ENCODE results near the gene EIF3B. TPM values are rescaled to one million over a fixed set of nuclear protein-coding genes. Genes with fewer than 3 reads are reported as not detected.

EIF3B gene
- total and polyA plus RNA-seq, 11 donors, result 35.4 to 114 (median 72.4) TPM

DNA sequence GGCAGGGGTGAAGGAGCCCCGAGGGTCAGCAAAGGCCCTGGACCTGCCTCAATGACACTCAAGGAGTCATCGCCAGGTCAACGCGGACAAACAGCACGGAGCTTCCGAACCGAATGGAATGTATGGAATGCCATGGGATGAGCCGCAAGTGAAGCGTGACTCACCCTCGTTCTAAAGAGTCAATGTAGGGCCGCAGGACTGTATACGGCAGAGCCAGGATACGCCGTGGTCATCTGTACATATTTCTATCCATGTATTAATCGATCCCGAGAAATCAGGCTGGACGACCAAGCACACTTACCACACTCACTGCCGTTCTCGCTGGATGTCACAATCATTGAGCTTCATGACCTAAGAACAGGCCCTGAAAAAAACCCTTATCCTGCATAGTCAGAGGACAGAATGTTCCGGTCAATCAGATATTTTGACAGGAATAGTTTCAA, 44.7 kb upstream of the EIF3B start:
- peaks cover 0 to 31% (median 8%) of the 10 kb centered on the region in 12 donors for H3K4me1 ChIP-seq
- 75 to 86% (median 77%) methylated on average over 20 of the region's 20 CpGs for WGBS, 4 donors
- H3K4me3 ChIP-seq, result no peak overlapping the region
- ATAC-seq (no peak), DNase-seq (no peak)
- H3K9me3 ChIP-seq, result no peaks in the 10 kb centered on the region
- intact Hi-C loops (cut with DNase I), result loop anchor here in 4 of 10 donors (5.0 to 10.0 kb wide), 3 partner anchors 63 to 68 kb away; partner anchors contain the start of genes MRM2 (in 3 of the 4) and NUDT1 (in 3 of the 4)
- H3K27ac ChIP-seq, result no peak overlapping the region
- H3K27me3 ChIP-seq, result no peaks in the 10 kb centered on the region
- H3K36me3 ChIP-seq, result peaks cover 0 to 5% (median 0%) of the 10 kb centered on the region in 9 donors
- TF ChIP-seq, protein P1, sequence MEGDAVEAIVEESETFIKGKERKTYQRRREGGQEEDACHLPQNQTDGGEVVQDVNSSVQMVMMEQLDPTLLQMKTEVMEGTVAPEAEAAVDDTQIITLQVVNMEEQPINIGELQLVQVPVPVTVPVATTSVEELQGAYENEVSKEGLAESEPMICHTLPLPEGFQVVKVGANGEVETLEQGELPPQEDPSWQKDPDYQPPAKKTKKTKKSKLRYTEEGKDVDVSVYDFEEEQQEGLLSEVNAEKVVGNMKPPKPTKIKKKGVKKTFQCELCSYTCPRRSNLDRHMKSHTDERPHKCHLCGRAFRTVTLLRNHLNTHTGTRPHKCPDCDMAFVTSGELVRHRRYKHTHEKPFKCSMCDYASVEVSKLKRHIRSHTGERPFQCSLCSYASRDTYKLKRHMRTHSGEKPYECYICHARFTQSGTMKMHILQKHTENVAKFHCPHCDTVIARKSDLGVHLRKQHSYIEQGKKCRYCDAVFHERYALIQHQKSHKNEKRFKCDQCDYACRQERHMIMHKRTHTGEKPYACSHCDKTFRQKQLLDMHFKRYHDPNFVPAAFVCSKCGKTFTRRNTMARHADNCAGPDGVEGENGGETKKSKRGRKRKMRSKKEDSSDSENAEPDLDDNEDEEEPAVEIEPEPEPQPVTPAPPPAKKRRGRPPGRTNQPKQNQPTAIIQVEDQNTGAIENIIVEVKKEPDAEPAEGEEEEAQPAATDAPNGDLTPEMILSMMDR (IDR thresholded peaks at IDR 0.05), result no peak
- no peak for TF ChIP-seq POLR2A (IDR thresholded peaks at IDR 0.05)

DNA sequence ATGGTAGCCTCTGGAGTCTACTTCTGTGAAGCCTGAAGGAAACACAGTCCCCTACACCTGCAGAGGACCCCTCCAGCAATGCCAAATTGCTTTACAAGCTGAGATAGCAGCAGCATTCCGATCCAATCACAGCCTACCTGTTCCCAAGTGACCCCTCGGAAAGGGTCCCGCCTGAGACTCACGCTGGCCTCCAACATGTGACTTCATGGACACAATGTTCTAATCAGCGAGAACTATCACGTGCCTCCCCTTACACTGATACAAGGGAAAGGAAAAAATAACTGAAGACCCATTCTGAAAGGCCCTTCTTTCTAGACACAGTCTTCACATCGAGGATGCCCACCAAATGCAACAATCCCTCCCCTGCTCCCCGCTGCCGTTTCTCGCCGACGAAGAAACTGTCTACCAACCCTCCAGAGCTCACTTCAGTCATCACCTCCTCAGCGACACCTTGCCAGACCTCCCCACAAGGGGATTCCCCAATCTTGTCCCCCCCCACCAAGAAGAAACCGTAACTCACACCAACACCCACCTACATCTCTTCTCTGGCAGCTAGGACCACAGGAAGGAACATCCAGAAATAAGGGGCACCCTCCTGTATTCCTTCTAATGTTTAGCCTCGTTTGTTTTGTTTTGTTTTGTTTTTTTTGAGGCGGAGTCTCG, 42.2 kb upstream of the EIF3B start:
- Histone ChIP-seq H3K9me3 (no peaks in the 10 kb centered on the region), H3K27me3 (no peaks in the 10 kb centered on the region), H3K4me1 (peaks cover 0 to 29% (median 5%) of the 10 kb centered on the region in 12 donors), H3K27ac (no peak overlapping the region), H3K4me3 (no peak overlapping the region), H3K36me3 (peaks cover 0 to 5% (median 0%) of the 10 kb centered on the region in 9 donors)
- no peak for ATAC-seq
- intact Hi-C loops (cut with DNase I), result loop anchor here in 4 of 10 donors (5.0 to 10.0 kb wide), 3 partner anchors 65 to 70 kb away; partner anchors contain the start of genes MRM2 (in 3 of the 4) and NUDT1 (in 3 of the 4)
- no peak for DNase-seq
- TF ChIP-seq, protein P1 (IDR thresholded peaks at IDR 0.05), result no peak
- no peak for TF ChIP-seq POLR2A (IDR thresholded peaks at IDR 0.05)
- 68 to 75% (median 73%) methylated on average over 16 to 17 of the region's 17 CpGs for whole genome bisulfite sequencing, 4 donors

DNA sequence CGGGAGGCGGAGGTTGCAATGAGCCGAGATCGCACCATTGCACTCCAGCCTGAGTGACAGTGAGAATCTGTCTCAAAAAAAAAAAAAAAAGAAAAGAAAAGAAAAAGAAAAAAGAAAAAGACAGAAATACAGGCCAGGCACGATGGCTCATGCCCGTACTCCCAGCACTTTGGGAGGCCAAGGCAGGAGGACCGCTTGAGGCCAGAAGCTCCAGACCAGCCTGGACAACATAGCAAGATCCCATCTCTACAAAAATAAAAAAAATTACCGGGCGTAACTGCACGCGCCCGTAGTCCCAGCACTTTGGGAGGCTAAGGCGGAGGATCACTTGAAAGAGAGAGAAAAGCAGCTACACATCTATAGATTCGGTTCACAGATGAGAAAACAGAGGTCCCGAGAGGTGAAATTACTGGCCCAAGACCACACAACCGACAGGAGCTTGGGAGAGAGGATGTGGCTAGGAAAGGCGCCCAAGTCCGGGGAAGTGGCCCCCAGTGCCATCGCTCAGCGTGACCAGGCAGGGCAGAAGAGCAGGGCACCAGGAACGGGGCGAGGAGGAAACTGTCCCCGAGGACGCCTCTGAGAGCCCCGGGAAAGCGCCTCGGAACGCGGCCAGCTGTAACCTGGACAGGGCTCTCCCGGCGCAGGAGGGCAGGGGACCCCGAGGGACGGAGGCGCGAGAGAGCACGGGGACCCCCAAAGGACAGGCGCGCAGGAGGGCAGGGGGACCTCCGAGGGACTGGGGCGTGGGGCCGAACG, 41.0 kb upstream of the EIF3B start:
- H3K4me3 ChIP-seq, result peak overlapping the region; percentile 44 to 97 (median 93)
- H3K27ac ChIP-seq, result peak overlapping the region; percentile 10 to 88 (median 66)
- H3K9me3 ChIP-seq, result no peaks in the 10 kb centered on the region
- TF ChIP-seq POLR2A (IDR thresholded peaks at IDR 0.05), result no peak
- TF ChIP-seq, protein P1 (IDR thresholded peaks at IDR 0.05), result no peak
- ATAC-seq, result peak in 3 of 4 donors; percentile 7 to 37 (median 33)
- intact Hi-C loops (cut with DNase I), result loop anchor here in 4 of 10 donors (2.0 to 10.0 kb wide), 4 partner anchors 41 to 71 kb away; partner anchors contain the start of genes MRM2 (in 3 of the 4), NUDT1 (in 3 of the 4) and EIF3B (in 1 of the 4)
- no peaks in the 10 kb centered on the region for H3K27me3 ChIP-seq
- DNase-seq, result peak in 2 of 5 donors; percentile 46 to 52
- peaks cover 0 to 5% (median 0%) of the 10 kb centered on the region in 9 donors for H3K36me3 ChIP-seq
- peaks cover 0 to 26% (median 5%) of the 10 kb centered on the region in 12 donors for H3K4me1 ChIP-seq
- WGBS, 4 donors, result 26 to 48% (median 27%) methylated on average over 23 to 42 of the region's 42 CpGs
